KBM-7 (cell line): ENCODE results near the gene MYCL.
"Not testable (repeated sequence)": the region's sequence is repeated elsewhere in the genome, so short reads cannot be mapped to it uniquely, and the experiment has no call there.

Experiments used
- DNase-seq: peaks from one replicate; pipeline ENCODE4 v3.0.0-alpha.2; 2015
- in situ Hi-C: fragments of 300-500 bp; cut with MboI; formaldehyde crosslinking; loops from 2 replicates; pipeline ENCODE4 v1.14.3; 2020; ENCODE audit warnings: low sequenced_read_pairs, low pct_unique_long_range_greater_than_20kb, mixed read lengths

The MYCL gene

DNA sequence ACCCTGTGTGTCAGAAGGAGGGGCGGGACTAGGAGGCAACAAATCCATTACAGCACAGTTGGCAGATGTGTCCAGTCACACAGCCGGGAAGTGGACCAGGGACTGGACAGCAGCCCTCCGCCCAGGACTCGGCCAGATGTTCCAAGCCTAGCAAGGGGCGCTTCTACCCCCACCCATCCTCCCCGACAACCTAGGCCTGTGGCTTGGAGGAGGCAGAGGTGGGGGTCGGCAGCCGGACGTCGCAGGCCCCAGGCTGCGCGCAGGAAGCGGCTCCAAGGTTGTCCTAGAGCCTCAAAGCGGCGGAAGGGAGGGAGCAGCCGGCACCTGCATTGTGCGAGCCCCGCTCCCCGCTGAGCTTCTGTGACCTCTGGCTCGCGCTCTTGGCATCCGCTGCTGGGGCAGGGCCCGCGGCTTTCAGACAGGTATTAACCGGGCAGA lies 20.6 kb upstream of the MYCL start:
- in situ Hi-C loops, result loop anchor here (10.0 kb wide), 1 partner anchor 53 kb away; no protein-coding TSS in a partner anchor

DNA sequence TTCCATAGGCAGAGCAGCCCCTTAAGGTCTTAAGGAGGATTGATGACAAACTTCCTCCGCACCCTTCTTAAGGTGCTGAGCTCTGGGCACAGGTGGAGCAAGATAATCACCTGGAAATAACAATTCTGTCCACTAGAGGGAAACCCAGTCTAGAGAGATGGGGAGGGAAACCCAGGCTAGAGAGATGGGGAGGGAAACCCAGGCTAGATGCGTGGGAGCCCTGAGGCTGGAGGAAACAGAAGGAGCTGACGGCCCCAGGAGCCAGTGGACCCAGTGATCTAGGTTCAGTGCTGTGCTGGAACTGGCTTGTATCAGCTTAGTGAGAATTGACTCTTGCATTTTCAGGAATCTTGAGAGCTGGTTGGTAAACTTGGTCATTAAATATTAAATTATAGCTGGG lies 17.8 kb upstream of the MYCL start:
- in situ Hi-C loops, result no loop called here

More for the DNA sequence above, 20.6 kb upstream of the MYCL start:
- no peak for DNase-seq

DNA sequence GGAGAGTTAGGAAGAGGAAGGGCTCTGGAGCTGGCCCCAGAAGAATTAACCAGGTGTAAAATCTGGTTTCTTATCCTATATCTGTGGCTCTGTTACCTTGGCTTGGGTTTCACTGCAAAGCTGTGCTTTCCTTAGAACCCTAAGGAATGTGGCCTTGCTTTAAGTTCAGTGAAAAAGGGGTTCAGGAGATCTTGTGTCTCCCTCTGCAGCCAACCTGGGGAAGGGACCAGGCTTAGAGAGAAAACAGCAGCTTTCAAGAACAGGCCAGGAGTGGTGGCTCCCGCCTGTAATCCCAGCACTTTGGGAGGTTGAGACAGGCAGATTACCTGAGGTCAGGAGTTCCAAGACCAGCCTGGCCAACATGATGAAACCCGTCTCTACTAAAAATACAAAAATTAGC lies 16.1 kb upstream of the MYCL start:
- DNase-seq, result no peak
- in situ Hi-C loops, result no loop called here

More for the DNA sequence above, 17.8 kb upstream of the MYCL start:
- DNase-seq, result peak; percentile 90

DNA sequence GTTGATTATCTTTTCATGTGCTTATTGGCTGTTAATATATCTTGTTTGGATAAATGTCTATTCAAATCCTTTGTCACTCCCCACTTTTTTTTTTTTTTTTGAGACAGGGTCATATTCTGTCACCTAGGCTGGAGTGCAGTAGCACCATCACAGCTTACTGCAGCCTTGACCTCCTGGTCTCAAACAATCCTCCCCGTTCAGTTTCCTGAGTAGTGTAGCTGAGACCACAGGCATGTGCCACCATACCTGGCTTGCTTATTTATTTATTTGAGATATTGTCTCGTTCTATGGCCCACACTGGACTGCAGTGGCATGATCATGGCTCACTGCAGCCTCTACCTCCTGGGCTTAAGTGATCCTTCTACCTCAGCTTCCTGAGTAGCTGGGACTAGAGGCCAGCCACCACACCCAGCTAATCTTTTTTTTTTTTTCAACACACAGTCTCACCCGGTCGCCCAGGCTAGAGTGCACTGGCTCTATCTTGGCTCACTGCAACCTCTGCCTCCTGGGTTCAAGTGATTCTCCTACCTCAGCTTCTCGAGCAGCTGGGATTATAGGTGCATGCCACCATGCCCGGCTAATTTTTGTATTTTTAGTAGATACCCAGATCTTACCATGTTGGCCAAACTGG lies 13.9 kb upstream of the MYCL start:
- DNase-seq, result no peak
- in situ Hi-C loops, result no loop called here

DNA sequence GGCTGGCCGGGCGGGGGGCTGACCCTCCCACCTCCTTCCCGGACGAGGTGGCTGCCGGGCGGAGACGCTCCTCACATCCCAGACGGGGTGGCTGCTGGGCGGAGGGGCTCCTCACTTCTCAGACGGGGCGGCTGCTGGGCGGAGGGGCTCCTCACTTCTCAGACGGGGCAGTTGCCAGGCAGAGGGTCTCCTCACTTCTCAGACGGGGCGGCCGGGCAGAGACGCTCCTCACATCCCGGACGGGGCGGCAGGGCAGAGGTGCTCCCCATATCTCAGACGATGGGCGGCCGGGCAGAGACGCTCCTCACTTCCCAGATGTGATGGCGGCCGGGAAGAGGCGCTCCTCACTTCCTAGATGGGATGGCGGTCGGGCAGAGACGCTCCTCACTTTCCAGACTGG lies 11.4 kb upstream of the MYCL start:
- in situ Hi-C loops, DNase-seq: not testable (repeated sequence)

DNA sequence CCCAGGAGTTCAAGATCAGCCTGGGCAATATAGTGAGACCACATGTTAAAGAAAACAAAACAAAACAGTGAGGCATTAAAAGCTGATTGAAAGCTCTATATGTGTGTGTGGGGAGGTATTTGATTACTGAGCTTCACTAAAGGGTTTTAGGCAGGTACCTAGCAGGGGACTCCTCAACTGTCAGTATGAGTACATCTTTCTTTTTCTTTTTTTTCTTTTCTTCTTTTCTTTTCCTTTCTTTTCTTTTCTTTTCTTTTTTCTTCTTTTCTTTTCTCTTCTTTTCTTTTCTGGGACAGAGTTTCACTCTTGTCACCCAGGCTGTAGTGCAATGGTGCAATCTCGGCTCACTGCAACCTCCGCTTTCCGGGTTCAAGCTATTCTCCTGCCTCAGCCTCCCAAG lies 8.5 kb upstream of the MYCL start:
- in situ Hi-C loops, result no loop called here
- no peak for DNase-seq

DNA sequence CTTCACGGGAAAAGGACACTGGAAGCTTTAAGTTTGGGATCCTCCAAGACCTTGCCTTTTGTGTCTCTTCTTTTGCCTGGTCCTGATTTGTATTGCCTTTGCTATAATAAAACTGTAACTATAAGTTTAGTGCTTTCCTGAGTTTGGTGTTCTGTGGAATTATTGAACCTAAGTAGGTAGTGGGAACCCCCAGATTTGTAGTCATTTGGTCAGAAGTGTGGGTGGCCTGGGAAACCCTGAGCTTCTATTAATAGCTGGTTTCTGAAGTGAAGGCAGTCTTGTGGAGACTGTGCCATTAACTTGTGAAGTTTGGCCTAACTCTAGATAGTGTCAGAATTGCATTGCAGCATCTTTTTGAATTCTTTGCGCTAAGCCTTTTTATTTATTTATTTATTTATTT lies 6.8 kb upstream of the MYCL start:
- in situ Hi-C loops, result no loop called here
- no peak for DNase-seq

DNA sequence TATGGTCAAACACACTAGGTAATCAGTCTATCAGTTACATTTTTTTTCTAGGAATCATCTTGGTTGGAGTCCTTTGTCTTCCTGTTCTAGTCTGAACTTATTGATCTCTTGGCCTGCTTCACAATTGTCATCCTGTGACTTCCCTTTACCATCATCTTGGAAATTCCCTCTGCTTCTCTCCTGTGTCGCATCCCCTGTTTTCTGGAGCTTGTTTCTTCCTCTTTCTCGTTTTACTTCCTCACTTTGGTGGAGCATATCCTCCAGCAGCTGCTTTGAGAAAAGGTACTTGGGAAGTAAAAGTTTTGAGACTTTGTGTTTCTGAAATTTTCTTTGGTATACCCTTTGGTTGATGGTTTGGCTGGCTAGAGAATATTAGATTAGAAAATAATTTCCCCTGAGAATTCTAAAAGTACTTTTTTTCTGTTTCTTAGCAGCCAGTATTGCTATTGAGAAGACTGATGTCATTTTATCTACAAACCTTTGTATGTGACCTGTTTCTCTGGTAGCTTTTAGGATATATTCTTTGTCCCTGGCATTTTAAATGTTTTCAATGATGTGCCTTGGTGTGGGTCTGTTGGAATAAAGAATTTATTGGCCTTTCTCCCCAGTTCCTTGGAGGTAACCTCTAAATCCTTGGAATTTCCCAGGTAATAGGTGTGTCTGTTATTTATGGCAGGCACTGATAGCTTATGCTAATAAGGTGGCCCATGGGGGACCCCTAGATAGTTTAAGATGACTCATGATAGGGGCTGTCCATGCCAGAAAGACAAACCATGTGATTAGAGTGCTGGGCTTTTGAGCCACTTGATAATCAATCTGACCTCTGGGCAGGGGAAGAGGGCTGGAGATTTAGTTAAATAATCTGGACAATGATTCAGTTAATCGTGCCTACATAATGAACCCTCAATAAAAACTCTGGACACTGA lies 6.1 kb upstream of the MYCL start:
- in situ Hi-C loops, result no loop called here
- DNase-seq, result peak; percentile 53

DNA sequence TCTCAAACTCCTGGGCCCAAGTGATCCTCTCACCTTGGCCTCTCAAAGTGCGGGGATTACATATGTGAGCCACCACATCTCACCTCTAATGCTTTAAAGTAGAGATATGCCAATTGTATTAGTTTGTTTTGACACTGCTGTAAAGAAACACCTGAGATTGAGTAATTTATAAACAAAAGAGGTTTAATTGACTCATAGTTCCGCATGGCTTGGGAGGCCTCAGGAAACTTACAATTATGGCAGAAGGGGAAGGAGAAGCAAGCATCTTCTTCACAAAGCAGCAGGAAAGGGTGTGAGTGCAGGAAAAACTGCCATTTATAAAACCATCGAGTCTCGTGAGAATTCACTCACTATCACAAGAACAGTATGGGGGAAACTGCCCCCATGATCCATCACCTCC lies 3.5 kb upstream of the MYCL start:
- no peak for DNase-seq
- in situ Hi-C loops, result no loop called here

DNA sequence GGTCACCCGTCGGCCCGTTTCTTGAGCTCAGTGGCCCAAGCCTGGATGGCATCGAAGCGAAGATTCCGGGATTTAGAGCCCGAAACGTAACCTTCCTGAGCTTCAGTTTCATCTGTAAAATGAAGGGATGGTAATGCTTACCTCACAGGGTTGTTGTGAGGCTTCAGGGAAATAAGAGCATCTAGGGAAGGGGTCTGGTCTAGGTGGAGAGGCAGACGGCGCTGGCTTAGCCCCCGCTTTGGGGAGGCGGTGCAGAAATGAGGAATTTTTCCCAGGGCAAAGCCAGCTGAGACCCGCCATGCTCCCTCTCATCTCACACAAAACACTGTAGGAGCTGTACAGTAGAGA lies 717 bp upstream of the MYCL start:
- DNase-seq, result no peak
- in situ Hi-C loops, result no loop called here

DNA sequence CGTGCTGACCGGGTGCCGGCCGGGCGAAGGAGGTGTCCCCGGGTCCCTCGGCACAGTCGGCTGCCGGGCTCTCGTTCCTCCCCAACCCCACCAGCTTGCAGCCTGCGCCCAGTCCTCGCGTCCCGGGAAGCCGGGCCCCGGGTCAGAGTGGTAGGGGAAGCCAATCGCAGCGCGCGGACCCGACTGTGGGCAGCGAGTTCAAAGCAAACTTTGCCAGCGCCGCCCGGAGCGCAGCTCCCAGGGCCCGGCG lies 328 bp downstream of the MYCL start:
- DNase-seq, result peak; percentile 45
- in situ Hi-C loops, result no loop called here

DNA sequence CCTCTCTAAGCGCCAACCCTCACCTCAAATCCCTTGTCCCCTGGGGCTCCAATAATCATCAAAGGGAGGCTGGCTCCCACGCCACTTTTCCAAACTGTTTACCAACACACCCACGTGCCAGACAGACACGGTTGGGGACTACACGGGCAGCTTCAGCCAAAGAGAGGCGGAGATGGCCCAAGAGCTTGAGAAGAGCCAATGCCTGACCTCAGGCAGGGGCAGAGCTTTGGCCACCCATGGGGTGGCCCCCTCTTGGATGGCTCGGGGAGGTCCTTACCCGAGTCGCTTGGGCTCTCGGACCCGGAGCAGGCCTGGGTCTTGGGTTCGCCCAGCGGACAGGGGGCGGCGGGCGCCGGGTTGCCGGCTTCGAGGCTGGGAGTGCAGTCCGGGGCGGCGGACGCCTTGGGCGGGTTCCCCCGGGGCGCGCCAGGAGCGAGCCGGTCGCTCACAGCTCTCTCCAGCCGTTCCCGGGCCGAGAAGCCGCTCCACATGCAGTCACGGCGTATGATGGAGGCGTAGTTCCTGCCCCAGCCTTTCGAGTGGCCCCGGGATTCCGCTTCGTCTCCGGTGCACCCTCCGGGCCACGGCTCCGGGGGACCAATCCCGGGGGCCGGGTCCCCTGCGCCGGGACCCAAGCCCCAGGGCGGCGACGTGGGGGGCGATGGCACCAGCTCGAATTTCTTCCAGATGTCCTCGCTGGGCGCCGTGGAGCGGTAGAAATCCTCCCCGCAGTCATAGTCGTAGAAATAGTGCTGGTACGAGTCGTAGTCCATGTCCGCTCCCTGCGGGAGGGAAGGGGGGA lies 854 bp downstream of the MYCL start:
- in situ Hi-C loops, result no loop called here
- DNase-seq, result no peak

DNA sequence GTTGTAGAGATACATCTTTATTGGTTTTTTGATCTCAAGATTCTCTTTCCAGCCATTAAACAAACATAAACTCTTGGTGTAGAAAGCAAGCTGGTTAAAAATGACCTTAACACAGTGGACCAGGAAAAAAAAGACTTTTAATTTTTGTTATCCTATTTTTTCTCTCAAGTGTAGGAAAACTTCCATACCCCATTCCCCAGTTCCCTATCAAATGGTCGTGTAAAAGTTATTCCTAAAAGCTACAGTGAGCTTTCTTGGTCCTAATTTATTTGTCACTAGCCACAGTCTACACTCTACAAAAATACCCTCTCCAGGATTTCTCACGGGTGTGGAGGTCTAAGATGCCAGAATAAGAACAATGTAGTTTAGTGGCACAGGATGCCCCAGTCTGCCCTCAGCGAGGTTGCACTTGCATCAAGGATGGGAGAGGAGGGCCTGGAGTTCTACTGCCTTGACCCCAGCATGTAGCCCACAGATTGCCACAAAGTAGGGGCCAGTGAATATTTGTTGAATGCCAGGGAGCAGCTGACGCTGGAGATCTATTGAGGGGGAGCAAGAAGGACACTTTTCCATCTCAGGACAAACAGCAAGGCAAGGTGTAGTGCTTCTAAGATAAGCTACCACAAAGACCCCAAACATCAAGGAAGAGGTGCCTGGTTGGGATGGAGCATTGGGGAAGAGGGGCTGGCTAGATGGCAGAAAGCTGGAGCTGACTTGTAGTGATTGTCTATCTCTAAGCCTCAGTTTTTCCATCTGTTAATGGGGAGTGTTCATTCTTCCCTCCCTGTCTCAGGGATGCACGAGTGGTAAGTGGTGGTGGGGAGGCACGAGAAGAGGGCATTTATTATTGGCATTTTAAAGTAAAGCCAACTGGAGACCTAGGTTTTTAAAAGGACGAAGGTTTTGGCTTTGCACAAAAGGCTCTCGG lies 1.8 kb downstream of the MYCL start:
- in situ Hi-C loops, result no loop called here

DNA sequence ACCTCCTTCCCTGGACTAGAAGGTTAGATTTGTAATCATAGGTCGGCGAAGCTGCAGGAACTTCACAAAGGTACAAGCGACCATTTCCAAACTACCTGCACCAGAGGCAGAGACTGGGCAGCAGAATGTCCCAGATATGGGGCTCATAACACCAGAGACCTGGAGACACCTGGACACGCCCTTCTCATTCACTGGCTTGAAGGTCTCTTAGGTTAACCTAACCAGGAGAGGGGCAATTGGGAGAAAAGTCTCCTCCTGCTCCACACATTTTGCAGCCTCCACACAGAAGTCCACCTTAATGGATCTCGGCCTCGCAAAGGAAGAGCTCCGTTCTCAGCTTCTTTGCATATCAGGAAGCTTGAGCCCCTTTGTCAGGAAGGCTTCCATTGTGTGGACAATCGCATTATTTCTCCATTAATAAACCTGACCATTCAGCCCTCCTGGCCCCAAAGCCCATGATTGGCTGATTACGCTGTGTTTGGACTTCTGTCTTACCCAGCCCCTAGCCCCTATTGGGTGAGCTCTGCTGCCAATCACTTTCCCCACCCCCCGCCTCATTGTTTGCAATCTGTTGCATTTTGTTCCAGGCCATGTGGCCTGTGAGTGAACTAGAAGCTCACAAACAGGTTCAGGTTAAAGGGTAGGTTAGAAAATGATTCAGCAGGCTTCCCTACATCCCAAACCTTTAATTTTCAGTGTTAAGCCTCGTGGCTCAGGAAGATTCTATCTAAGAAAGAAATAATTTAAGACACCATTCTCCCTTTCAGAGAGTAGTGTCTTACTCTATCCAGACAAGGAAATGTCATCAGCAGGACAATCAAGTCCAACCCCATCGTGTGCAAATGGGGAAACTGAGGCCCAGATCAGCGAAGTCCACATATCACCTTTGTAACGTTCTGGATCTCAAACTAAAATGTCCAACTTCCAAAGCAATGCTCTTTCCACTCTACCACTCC lies 2.8 kb downstream of the MYCL start:
- in situ Hi-C loops, result no loop called here
- DNase-seq, result no peak

More for the DNA sequence above, 1.8 kb downstream of the MYCL start:
- DNase-seq, result no peak

DNA sequence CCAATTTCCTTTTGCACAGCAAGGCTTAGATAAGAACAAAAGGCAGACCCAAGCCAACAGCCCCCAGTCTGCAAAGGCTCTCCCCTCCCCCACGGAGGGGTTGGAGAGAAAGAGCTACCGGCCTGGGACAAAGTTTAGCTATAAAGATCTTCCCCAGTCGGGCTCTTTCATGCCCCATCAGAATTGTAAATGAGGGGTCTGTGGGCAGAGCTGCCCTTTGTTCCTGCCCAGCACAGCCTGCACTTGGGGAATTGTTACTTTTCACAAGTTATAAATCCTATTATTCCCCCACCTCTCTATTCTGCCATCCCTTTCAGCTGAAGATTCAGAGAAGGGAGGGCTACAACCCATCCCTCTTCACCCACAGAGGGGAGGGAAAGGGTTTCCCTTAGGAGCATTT lies 3.5 kb downstream of the MYCL start:
- in situ Hi-C loops, result no loop called here
- DNase-seq, result no peak

DNA sequence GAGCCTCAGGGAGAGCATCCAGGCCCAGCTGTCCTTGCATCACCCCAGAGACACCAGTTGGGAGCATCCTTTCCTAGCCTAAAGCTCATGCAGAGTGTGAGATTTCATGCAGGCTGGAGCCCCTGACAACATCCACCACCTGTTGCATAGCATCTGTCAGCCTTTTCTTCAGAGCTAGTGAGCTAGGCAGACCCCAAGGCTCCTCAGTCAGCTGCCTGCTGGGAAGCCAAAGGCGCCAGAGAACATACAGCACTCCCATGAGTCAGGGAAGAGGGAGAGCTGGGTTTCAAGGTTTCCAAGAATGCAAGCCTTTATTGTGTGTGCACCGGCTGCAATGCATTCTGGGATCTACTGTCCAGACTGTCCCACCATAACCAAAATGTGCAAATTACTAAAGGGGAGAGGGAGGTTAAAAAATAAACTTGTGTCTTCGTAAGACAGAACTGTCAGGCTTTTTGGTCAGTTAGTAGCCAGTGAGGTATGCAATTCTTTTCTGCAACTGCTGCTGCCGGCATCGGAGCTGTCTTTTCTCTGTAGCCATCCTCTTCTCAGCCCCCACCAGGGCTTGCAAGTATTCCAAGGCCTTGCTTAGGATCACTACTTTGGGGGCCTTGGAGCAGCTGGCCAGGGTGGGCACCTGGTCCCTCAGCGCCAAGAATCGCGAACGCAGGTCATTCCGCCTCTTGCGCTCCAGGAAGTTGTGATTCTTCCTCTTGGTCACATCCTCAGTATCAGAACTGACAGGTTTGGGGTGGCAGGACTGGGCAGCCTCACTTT lies 4.6 kb downstream of the MYCL start:
- no peak for DNase-seq
- in situ Hi-C loops, result no loop called here

DNA sequence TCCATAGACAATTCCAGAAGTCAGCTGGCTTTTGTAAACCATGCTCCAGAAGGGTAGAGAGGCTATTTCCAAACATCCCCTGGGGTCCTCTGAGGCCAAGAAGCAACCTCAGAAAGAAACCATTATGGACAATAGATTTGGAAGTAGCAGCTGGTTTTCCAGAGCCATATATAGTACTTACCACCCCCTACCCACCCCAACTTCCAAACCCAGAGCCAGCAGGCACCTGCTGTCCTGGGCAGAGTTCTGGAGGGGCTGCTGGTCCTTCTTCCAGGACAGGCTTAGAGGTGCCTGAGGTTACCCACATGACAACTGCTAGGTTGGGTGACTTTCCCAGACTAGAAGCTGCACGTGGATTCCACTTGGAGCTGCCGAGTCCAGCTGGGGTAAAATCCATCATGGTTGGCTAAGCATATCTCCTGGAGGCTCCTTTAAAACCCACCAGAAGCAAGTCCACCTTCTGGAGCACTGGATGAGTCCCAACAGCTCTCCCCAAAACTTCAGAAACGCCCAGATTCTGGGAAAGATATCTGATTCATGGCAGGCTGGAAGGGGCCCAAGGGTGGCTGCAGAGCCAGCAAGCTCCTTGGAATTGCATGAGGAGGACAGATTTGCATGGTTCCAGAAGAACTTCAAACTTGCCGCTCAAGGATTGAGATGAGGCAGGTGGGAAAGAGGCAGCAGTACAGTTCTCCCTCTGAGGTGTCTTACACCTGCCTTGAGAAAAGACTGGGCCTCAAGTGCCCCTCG lies 5.8 kb downstream of the MYCL start:
- in situ Hi-C loops, result no loop called here
- DNase-seq, result no peak
